OCI-LY1 (cell line): Measurements from ENCODE around the gene ABTB2.

Experiments used
- H2AFZ ChIP-seq: fragments of 200-600 bp; sonication (generic), shearing (Covaris generic); 2 replicates; pipeline ENCODE4 v1.6.0; 2014; ENCODE audit warnings: antibody characterized with exemption, mild to moderate bottlenecking, low read length
- H3F3A ChIP-seq: fragments of 200-600 bp; sonication (generic), shearing (Covaris generic); 2 replicates; pipeline ENCODE4 v1.6.0; 2014; ENCODE audit warnings: mild to moderate bottlenecking, antibody characterized with exemption, low read length, moderate library complexity; ENCODE audit not compliant: insufficient read depth
- H3K27ac ChIP-seq: fragments of 200-600 bp; sonication (generic); 2 replicates; pipeline ENCODE4 v1.5.1; 2014; ENCODE audit warnings: low read length, mixed run types, mild to moderate bottlenecking, low read depth; ENCODE audit not compliant: poor library complexity, severe bottlenecking
- H3K27me3 ChIP-seq: fragments of 200-600 bp; sonication (generic); 2 replicates; pipeline ENCODE4 v1.6.0; 2014; ENCODE audit warnings: antibody characterized with exemption, mild to moderate bottlenecking, low read length, moderate library complexity; ENCODE audit not compliant: insufficient read depth
- H3K36me3 ChIP-seq: fragments of 200-600 bp; sonication (generic); 2 replicates; pipeline ENCODE4 v1.6.1; 2014; ENCODE audit warnings: mild to moderate bottlenecking, antibody characterized with exemption, low read length, moderate library complexity, mixed read lengths; ENCODE audit not compliant: insufficient read depth
- H3K4me1 ChIP-seq: fragments of 200-600 bp; sonication (generic); 2 replicates; pipeline ENCODE4 v1.5.1; 2014; ENCODE audit warnings: mild to moderate bottlenecking, low read length, moderate library complexity; ENCODE audit not compliant: insufficient read depth, severe bottlenecking
- H3K4me2 ChIP-seq: fragments of 200-600 bp; sonication (generic), shearing (Covaris generic); 2 replicates; pipeline ENCODE4 v1.6.1; 2014; ENCODE audit warnings: low read length
- H3K4me3 ChIP-seq: fragments of 200-600 bp; sonication (generic); 2 replicates; pipeline ENCODE4 v1.5.1; 2014; ENCODE audit warnings: low read length, low read depth, mild to moderate bottlenecking, mixed read lengths; ENCODE audit not compliant: poor library complexity, severe bottlenecking
- H3K79me2 ChIP-seq: fragments of 200-600 bp; shearing (Covaris generic); 2 replicates; pipeline ENCODE4 v1.6.1; 2016; ENCODE audit warnings: mixed run types, low read length, mixed read lengths; ENCODE audit not compliant: insufficient read depth
- H3K9ac ChIP-seq: fragments of 200-600 bp; sonication (generic), shearing (Covaris generic); 2 replicates; pipeline ENCODE4 v1.6.1; 2014; ENCODE audit warnings: mild to moderate bottlenecking, low read length, mixed read lengths
- H3K9me2 ChIP-seq: fragments of 200-600 bp; sonication (generic), shearing (Covaris generic); 2 replicates; pipeline ENCODE4 v1.6.1; 2014; ENCODE audit warnings: low read depth, mild to moderate bottlenecking, low read length, mixed read lengths
- H3K9me3 ChIP-seq: fragments of 200-600 bp; shearing (Covaris generic); 2 replicates; pipeline ENCODE4 v1.6.1; 2014; ENCODE audit warnings: low read length, mixed read lengths
- H4K20me1 ChIP-seq: fragments of 200-600 bp; sonication (generic), shearing (Covaris generic); 2 replicates; pipeline ENCODE4 v1.6.0; 2016; ENCODE audit warnings: mild to moderate bottlenecking, low read length; ENCODE audit not compliant: insufficient read depth
- EZH2 ChIP-seq: fragments of 200-600 bp; sonication (generic), shearing (Covaris generic); IDR thresholded peaks from 2 replicates; pipeline ENCODE4 v1.8.0; 2017; ENCODE audit warnings: borderline replicate concordance, mixed run types, mild to moderate bottlenecking, antibody characterized with exemption, low read length, moderate library complexity, mixed read lengths
- TF ChIP-seq, protein P1 (sequence below): fragments of 200-600 bp; sonication (generic), shearing (Covaris generic); IDR thresholded peaks from 2 replicates; pipeline ENCODE4 v1.5.1; 2017; ENCODE audit warnings: mild to moderate bottlenecking, antibody characterized with exemption, low read length, moderate library complexity, mixed read lengths

ABTB2 gene

DNA sequence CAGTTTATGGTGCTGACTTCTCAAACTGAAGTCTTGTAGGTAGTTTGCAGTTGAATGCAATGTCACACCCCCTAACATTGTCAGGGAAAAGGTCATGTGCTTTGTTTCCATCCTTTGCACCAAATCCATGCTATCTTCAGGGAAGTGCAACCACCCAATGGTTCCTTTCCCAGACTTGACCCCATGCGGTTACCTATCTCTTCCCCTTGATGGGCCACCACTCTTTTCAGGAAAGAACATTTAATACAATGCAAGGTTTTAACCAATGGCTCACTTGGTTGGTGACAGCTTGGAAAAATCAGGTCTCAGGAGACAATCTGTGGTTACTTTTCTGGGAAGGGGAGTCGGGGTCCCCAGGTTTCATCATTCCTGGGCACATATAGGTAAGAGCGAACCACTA lies 2.1 kb downstream of the ABTB2 start:
- Histone ChIP-seq H3K27me3 (no peaks in the 10 kb centered on the region), H3K27ac (no peak overlapping the region), H3K4me1 (peaks cover 16% of the 10 kb centered on the region), H3K4me2 (no peak overlapping the region), H3K9me3 (no peaks in the 10 kb centered on the region), H3K79me2 (no peaks in the 10 kb centered on the region), H3K36me3 (no peaks in the 10 kb centered on the region), H3K9ac (no peak overlapping the region), H4K20me1 (no peaks in the 10 kb centered on the region), H3K9me2 (no peaks in the 10 kb centered on the region), H2AFZ (no peak overlapping the region), H3F3A (no peaks in the 10 kb centered on the region), H3K4me3 (no peak overlapping the region)
- TF ChIP-seq EZH2 = no peak
- TF ChIP-seq, protein P1, sequence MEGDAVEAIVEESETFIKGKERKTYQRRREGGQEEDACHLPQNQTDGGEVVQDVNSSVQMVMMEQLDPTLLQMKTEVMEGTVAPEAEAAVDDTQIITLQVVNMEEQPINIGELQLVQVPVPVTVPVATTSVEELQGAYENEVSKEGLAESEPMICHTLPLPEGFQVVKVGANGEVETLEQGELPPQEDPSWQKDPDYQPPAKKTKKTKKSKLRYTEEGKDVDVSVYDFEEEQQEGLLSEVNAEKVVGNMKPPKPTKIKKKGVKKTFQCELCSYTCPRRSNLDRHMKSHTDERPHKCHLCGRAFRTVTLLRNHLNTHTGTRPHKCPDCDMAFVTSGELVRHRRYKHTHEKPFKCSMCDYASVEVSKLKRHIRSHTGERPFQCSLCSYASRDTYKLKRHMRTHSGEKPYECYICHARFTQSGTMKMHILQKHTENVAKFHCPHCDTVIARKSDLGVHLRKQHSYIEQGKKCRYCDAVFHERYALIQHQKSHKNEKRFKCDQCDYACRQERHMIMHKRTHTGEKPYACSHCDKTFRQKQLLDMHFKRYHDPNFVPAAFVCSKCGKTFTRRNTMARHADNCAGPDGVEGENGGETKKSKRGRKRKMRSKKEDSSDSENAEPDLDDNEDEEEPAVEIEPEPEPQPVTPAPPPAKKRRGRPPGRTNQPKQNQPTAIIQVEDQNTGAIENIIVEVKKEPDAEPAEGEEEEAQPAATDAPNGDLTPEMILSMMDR = no peak

- H3K27me3 ChIP-seq = no peaks in the 10 kb centered on the region
- H3K36me3 ChIP-seq = no peaks in the 10 kb centered on the region
- no peak overlapping the region for H3K4me2 ChIP-seq
- no peaks in the 10 kb centered on the region for H3K9me3 ChIP-seq
- H3K9ac ChIP-seq = no peak overlapping the region
- H4K20me1 ChIP-seq = no peaks in the 10 kb centered on the region
- H3K4me1 ChIP-seq = peaks cover 16% of the 10 kb centered on the region
- TF ChIP-seq EZH2 = no peak
- TF ChIP-seq, protein P1 = no peak
- H2AFZ ChIP-seq = no peak overlapping the region
- H3F3A ChIP-seq = no peaks in the 10 kb centered on the region
- no peak overlapping the region for H3K27ac ChIP-seq
- no peaks in the 10 kb centered on the region for H3K79me2 ChIP-seq
- H3K4me3 ChIP-seq = no peak overlapping the region
- H3K9me2 ChIP-seq = no peaks in the 10 kb centered on the region
Observed at GRCh38 chr11:34354782-34355181, 3.0 kb downstream of the ABTB2 start.

DNA sequence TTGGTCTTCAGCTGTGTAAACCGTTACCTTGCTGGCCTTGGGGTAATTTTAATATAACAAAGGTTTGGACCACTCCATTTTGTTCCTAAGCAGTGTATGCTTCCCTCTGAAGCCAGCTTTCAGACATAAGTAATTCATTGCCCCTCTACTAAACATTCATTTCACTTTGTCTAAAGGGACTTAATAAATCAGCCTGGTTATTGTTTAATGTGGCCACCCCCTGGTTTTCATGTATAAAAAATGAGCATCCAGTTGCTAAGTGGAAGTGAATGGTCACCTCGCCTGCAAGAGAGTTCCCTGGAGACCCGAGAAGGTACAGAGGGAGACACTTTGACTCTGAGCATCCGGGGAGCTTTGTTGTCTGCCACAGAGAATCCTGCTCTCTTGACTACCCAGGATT lies 3.9 kb downstream of the ABTB2 start:
- Histone ChIP-seq H3K27me3 (no peaks in the 10 kb centered on the region), H3K4me3 (no peak overlapping the region), H3K4me1 (peaks cover 13% of the 10 kb centered on the region), H4K20me1 (no peaks in the 10 kb centered on the region), H3K79me2 (no peaks in the 10 kb centered on the region), H2AFZ (no peak overlapping the region), H3K36me3 (no peaks in the 10 kb centered on the region), H3K9me3 (no peaks in the 10 kb centered on the region), H3K9me2 (no peaks in the 10 kb centered on the region), H3K4me2 (no peak overlapping the region), H3K9ac (no peak overlapping the region), H3K27ac (no peak overlapping the region), H3F3A (no peaks in the 10 kb centered on the region)
- TF ChIP-seq EZH2 = no peak
- TF ChIP-seq, protein P1 = no peak
